ENCODE measurements around the gene GRIFIN. TPM values are rescaled to one million over a fixed set of nuclear protein-coding genes. Genes with fewer than 3 reads are reported as not detected.

Gene GRIFIN
- polyA plus RNA-seq, 2 of the 4 experiments (the other 2 are of a cell fraction): not detected

DNA sequence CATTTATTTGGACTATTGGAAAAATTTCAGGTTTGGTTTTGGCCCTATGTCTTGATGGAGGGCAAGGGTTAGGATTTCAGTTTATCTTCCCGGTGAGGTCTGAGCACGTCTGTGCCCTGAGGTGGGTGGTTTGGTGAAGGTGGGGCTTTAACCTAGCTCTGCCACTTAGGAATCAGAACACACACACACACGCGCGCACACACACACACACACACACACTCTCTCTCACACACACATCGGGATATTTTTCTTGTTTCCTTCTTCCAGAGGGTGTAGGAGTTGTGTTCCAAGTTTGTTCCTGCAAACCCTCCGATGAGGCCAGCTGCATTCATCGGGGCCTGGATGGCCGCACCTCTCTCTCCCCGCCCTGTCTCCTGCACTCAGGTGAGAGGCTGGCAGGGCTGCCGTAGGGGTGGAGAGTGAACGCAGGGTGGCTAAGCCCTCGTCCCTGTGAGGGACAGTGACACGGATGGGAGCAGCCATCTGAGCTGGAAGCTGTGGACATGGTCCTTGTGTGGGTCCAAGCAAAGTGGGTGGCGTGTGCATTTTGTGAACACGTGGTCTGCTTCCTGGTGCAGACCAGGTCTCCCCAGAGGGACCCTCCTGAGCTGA lies 38.6 kb downstream of the GRIFIN start:
- Histone ChIP-seq H3K4me3 (no peak overlapping the region), H3K4me2 (no peak overlapping the region), H3K27ac (no peak overlapping the region), H3K9me3 (no peaks in the 10 kb centered on the region), H3K4me1 (no peaks in the 10 kb centered on the region)
- FAIRE-seq: no peak
- TF ChIP-seq, protein P1, sequence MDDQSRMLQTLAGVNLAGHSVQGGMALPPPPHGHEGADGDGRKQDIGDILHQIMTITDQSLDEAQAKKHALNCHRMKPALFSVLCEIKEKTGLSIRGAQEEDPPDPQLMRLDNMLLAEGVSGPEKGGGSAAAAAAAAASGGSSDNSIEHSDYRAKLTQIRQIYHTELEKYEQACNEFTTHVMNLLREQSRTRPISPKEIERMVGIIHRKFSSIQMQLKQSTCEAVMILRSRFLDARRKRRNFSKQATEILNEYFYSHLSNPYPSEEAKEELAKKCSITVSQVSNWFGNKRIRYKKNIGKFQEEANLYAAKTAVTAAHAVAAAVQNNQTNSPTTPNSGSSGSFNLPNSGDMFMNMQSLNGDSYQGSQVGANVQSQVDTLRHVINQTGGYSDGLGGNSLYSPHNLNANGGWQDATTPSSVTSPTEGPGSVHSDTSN (IDR thresholded peaks at IDR 0.05): no peak
- TF ChIP-seq FOSB (CRISPR knock-in tag; IDR thresholded peaks at IDR 0.05) (no peak), ESRRA (IDR thresholded peaks at IDR 0.05; ENCODE audit: borderline replicate concordance, low read length) (no peak), CEBPB (IDR thresholded peaks at IDR 0.05) (no peak), ZSCAN20 (CRISPR knock-in tag; IDR thresholded peaks at IDR 0.05) (no peak), JUN (IDR thresholded peaks at IDR 0.05) (no peak), ZC3H11A (IDR thresholded peaks at IDR 0.05) (no peak)
- CTCF ChIA-PET: interaction anchor here (1.0 to 6.4 kb wide), 4 partner anchors 10 to 31 kb away, joined by 3 to 39 read pairs (median 4); no protein-coding TSS in a partner anchor
- ATAC-seq: no peak
- no peak for DNase-seq (ENCODE audit: low read depth in 1 of 2, low spot score in 1 of 2)
- WGBS (ENCODE audit: missing lambda C conversion rate): 87% methylated on average over 16 of the region's 16 CpGs
- POLR2A ChIA-PET: no interaction called here

DNA sequence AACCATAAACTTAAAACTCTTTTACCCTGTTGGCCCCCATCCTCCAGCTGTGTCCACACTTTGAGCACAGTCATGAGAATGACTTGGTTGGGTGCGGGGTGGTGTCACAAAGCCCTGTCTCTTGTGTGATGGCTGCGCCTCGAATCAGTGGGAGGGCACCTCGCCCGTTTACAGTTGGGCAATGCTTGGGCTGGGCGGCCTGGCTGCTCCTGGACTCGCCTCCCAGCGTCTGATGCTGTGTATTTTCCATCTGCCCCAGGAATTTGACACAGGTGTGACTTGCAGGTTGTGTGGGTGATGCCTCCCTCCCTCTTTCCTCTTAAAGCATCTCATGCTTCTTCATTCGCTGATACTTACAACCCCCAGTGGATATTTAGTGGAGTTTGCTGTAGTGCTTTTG lies 39.1 kb downstream of the GRIFIN start:
- Histone ChIP-seq H3K9me3 (no peaks in the 10 kb centered on the region), H3K4me3 (no peak overlapping the region), H3K4me2 (no peak overlapping the region), H3K4me1 (no peaks in the 10 kb centered on the region), H3K27ac (no peak overlapping the region)
- no peak for FAIRE-seq
- CTCF ChIA-PET: interaction anchor here (6.4 kb wide), 1 partner anchor 14 kb away, joined by 39 read pairs; no protein-coding TSS in a partner anchor
- ATAC-seq: no peak
- DNase-seq (ENCODE audit: low read depth in 1 of 2, low spot score in 1 of 2): no peak
- POLR2A ChIA-PET: no interaction called here
- TF ChIP-seq KDM5A (IDR thresholded peaks at IDR 0.05) (no peak), ESRRA (IDR thresholded peaks at IDR 0.05; ENCODE audit: borderline replicate concordance, low read length) (no peak), JUN (IDR thresholded peaks at IDR 0.05) (no peak), CEBPB (IDR thresholded peaks at IDR 0.05) (no peak), NFE2L2 (conservative IDR thresholded peaks at IDR 0.05; ENCODE audit: low read length) (no peak), MAZ (IDR thresholded peaks at IDR 0.05; ENCODE audit: borderline replicate concordance, low read depth, low read length) (no peak)
- TF ChIP-seq, protein P2, sequence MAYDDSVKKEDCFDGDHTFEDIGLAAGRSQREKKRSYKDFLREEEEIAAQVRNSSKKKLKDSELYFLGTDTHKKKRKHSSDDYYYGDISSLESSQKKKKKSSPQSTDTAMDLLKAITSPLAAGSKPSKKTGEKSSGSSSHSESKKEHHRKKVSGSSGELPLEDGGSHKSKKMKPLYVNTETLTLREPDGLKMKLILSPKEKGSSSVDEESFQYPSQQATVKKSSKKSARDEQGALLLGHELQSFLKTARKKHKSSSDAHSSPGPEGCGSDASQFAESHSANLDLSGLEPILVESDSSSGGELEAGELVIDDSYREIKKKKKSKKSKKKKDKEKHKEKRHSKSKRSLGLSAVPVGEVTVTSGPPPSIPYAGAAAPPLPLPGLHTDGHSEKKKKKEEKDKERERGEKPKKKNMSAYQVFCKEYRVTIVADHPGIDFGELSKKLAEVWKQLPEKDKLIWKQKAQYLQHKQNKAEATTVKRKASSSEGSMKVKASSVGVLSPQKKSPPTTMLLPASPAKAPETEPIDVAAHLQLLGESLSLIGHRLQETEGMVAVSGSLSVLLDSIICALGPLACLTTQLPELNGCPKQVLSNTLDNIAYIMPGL (CRISPR knock-in tag; IDR thresholded peaks at IDR 0.05; ENCODE audit: borderline replicate concordance): no peak
- TF ChIP-seq, protein P3, sequence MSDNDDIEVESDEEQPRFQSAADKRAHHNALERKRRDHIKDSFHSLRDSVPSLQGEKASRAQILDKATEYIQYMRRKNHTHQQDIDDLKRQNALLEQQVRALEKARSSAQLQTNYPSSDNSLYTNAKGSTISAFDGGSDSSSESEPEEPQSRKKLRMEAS (IDR thresholded peaks at IDR 0.05): no peak
- 83% methylated on average over 9 of the region's 9 CpGs for WGBS (ENCODE audit: missing lambda C conversion rate)

DNA sequence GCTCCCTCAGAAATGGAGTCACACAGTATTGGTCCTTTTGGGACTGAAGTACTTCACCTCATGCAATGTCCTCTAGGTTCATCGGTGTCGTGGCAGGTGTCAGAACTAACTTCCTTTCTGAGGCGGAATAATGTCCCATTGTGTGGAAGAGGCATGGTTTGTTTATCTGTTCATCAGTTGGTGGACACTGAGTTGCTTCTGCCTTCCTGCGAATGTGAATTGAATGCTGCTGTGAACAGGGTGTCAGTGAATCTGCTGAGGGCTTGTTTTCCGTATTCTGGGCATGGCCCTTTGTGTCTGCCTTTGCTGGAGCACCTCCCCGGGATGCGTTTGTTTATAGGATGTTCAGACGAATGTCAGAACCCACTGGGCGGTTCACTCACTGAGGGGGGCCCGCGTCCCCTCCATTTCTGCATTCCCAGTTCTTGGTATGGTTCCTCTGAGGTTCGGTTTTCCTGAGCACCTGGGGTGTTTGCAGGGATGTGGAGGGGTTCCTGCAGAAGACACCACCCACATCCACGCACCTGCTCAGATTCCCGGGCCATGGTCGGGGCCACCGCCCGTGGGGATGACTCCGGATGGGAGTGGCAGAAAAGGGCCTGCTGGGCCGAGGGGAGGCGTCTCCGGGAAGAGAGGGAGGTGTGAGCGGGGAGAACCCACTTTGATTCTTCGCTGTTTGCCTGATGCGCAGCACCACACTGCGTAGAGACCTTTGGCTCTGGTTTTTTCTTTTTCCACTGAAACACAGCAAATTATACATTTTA lies 39.7 kb downstream of the GRIFIN start:
- TF ChIP-seq CBX8 (IDR thresholded peaks at IDR 0.05): no peak
- TF ChIP-seq MYC (IDR thresholded peaks at IDR 0.05; ENCODE audit: borderline replicate concordance, low read length): no peak
- TF ChIP-seq HDAC2 (IDR thresholded peaks at IDR 0.05): no peak
- TF ChIP-seq MAFK (IDR thresholded peaks at IDR 0.05; ENCODE audit: partially characterized antibody): no peak
- TF ChIP-seq, protein P4, sequence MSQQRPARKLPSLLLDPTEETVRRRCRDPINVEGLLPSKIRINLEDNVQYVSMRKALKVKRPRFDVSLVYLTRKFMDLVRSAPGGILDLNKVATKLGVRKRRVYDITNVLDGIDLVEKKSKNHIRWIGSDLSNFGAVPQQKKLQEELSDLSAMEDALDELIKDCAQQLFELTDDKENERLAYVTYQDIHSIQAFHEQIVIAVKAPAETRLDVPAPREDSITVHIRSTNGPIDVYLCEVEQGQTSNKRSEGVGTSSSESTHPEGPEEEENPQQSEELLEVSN (IDR thresholded peaks at IDR 0.05; ENCODE audit: borderline replicate concordance, low read depth): no peak
- TF ChIP-seq, protein P5, sequence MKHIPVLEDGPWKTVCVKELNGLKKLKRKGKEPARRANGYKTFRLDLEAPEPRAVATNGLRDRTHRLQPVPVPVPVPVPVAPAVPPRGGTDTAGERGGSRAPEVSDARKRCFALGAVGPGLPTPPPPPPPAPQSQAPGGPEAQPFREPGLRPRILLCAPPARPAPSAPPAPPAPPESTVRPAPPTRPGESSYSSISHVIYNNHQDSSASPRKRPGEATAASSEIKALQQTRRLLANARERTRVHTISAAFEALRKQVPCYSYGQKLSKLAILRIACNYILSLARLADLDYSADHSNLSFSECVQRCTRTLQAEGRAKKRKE (CRISPR knock-in tag; IDR thresholded peaks at IDR 0.05; ENCODE audit: low read depth): no peak
- Histone ChIP-seq H3K4me2 (no peak overlapping the region), H3K9me3 (peaks cover under 1% of the 10 kb centered on the region; the same call in 2 of the 3 replicates), H3K4me1 (no peaks in the 10 kb centered on the region), H3K27ac (no peak overlapping the region), H3K4me3 (no peak overlapping the region)
- CTCF ChIA-PET: interaction anchor here (2.4 kb wide), 1 partner anchor 15 kb away, joined by 14 read pairs; no protein-coding TSS in a partner anchor
- DNase-seq (ENCODE audit: low read depth in 1 of 2, low spot score in 1 of 2) (no peak), FAIRE-seq (no peak), ATAC-seq (no peak)
- POLR2A ChIA-PET: no interaction called here
- 89% methylated on average over 24 of the region's 25 CpGs for WGBS (ENCODE audit: missing lambda C conversion rate)

Measured in A549 (cell line).